Stimulated activated CD8-positive, alpha-beta memory T cell treated with anti-CD3 and anti-CD28 coated beads, Interleukin-4, amount 100 ng/mL, for 48 hours (primary cell): ENCODE measurements around the gene HOXD10.

Source experiments
- DNase-seq: peaks from one replicate; pipeline ENCODE4 v3.0.0-alpha.2; 2020

HOXD10 gene

DNA sequence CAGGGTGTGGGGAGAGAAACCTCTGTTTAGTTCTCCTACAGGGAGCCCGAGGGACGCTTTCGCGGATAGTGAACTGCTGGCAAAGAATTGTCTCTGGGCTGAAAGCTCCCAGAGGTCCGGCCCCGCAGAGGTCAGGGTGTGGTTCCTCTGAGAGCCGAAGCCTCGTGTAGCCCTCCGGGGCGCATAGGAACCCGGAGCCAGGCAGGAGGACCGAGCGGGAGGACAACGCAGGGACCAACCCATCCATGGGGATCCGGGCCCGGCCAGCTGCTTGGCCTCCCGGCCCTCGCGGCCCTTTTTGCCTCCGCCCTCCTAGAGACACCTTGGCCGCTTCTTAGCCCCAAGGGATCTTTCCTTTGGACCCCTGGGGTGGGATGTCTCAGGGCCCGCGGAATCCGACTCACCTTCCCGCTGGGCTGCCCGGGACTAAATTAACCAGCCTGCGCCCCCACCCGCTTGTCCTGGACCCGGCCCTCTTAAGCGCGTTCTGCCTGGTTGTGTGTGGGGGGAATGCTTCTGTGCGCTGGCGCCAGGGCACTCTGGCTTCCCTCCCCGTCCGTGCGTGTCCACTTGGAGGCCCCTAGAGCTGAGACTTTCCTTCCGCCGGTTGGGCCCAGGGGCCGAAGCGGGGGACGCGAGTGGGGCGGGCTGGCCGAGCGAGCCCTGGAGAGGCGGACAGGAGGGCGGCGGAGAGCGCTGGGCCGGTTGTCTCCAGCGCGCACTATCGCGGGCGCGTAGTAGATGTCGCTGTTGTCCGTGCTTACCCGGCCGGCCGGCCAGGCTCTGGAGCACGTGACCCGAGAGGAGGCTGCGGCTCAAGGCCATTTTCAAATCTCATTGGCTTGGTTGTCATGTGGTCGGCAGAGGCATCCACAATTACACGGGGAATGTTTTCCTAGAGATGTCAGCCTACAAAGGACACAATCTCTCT is at the start of gene HOXD10:
Gene HOXD10, plus strand, starts transcription at position 896 of the 931 bp plus-strand sequence. CDS start 56 bp downstream, outside the sequence.
- no peak for DNase-seq

DNA sequence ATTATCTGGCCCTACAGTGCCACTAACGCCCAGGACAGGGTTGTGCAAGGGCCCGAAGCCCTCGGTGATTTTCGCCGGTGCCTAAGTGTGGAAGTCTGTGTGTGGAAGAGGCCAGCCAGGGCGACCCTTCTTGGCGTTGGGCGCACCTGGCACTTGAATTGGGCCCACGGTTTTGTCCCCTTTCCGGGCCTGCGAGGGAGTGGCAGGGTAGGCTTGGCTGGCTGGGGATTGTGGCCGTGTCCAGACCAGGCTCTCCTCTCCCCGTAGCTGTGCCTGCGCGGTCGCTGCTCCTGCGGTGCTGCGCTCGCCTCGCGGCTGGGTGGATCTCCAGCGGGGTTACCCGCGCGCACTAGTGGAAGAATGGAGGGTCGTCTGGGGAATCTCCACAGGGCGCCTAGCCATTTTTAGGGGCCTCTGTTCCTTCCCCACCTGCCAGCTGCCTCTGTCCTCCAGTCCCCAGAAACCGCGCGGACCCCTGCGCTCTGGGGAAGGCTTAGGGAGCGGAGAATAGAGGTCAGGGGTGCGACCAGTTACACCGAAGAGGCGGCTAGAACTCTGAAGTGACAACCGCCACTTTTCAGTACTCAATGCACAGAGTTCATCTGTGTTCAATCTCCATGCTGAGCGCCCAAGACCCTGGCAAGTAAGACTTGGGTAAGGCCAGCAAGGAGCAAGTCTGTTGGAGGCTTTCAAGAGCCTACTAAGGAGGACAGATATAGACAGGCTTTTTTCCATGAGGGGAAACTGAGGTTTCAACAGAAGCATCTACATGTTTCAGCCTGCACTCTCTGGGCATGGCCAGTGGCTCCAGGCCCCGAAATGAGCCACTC is 48.8 kb upstream of the HOXD10 start:
- no peak for DNase-seq

DNA sequence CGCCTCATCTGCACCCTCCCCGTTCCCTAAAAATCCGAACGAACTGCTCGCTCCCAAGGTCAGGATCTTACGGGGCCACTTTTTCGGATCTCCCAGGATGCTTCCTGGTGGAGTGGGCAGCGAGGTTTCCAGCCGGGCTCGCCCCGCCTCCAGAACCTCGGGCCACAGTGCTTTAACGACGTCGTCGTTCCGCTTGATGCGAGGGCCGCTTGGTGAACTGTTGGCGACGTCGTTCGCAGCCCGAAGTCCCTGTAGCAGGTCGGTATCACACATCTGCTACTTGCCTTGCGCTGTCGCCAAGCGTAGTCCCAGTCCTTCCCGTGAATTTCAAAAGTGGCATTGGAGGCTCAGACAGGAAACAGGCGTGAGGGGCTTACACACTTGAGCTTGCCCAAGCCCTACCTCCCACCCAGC is 48.2 kb upstream of the HOXD10 start:
- DNase-seq, result no peak

DNA sequence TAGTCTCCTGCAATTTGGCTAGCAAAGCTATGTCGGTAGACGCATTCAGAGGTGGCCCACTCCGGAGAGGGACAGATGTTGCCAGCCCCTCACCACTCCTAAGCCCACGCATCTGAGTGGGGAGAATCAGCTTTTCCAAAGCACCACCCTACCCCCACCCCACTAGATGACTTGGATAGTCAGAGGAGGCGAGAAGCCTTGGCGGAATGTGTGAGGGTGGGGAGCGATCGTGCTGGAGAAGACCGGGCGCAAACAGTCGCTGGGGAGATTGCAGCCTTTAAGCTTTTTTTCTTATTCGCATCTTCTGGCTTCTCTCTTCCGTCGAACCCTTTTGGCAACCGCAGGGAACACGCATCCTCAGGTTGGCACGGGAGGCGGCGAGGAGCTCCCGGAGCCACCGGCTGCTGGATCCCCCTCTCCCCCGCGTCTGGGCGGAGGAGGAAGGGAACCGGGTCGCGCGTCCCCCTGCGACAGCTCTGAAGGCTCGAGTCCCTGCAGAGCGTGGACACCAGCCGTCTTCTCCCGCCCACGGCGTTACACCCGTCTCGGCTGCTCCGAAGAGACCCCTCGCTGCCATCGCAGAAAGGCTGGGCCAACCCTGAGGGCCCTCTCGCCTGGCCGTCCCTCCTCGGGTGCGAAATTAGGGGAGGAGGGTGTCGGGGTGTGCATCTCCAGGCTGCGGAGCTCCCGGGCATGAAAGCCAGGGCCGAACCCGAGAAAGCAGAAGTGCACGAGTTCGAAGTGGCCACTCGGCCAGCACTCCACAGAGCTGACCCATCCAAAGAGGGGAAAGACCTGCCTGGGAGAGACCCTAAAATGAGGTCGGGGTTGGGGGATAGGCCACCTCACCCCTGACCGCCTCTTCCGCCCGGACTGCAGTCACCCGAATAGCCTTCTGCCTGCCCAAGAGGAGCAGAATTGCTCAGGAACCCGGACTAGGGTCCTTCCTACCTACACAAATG is 45.0 kb upstream of the HOXD10 start:
- no peak for DNase-seq

DNA sequence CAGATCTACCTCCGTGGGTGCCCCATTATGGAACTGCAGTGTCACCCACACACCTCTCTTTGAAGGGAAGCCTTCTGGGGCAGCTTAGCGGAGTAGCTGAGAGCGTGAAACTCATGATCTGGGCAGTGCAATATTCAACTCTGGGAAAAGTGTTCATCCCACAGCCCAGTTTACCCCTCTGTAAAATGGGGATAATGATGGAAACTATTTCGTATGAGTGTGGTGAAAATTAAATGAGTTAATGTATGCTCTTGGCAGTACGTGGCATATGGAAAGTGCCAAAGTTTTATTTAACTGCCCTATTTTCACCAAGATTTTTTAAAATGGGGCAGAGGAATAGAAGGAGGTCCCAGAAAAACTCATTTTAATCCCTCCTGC is 44.3 kb upstream of the HOXD10 start:
- DNase-seq, result no peak

DNA sequence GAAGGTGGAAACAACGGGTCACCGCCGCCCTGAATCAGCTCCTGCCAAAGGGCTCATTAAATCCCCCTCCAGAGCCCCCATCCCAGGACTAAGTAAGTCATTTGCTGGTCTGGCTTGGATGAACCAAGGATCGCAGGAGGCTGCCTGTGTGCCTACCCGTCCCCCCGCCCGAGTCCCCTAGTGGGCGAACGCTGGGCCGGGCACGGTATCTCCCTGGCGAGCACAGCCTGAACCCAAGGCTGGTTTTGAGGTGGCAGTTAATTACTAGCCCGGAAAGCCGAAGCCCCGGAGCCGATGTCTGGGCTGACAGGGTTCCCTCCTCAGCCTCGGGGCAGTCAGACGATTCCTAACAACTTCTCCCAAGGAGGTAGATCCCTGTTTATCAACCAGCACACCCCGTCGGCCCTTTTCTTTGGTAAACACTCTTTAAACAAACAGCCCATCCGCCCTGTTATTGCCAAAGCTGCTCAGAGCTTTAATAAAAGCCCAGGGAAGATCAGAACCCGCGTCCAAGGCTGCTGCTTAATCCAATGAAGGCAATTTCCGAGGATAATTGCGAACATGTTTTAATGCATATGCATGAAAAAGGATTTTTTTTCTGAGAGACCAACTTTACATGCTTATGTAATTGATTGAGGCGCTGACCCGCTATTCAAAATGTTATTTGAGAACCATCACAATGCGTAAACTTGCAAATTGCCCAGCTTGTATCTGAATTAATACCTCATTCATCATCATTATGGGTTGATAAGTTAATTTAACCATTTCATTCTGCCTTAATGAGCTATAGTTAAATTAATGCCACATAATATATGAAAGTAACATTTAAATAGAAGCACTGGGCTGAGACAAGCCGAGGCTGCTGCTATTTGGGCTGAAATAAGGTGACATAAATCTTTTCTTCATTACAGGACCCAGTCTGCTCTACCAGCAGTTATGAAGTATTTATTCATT is 43.4 kb upstream of the HOXD10 start:
- no peak for DNase-seq

DNA sequence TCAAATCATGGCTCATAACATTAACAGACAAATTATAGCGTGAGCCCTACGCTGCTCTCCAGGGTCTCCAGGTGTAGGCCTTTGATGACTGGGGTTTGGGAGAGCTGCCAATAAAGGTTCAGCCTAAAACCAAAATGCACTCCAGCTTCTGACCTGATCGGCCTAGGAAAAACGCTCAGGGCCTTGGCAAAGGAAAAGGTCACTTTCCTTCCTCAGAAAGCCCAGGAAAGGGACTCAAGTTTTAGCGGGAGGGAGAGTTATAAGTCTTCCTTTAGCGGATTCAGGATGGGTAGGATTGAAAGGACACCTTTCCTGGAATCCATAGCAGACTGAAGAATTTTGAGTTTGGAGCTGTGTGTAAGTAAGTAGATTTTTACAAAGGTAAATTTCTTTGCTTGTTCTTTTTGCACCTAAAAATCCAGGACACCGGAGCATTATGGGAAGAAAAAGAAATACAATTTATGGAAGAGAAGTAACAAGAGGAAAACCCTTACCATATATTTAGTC is 41.6 kb upstream of the HOXD10 start:
- no peak for DNase-seq

DNA sequence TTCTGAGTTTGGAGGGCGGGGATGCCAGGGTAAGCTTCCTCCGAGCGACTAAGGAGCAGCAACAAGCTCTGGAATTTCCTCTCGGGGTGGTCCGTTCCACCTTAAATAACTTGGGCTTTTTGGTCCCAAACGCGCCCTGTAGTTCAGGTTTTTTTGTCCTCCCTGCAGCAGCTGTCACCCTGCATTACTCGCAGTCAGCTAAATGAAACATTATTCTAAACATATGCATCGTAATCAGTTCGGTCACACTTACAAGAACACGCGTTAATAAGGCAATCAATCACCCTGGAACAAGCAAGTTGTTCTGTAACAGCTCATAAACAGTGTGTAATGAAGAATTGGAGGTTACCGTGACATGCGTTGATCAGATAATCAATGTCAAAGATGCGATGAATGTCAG is 41.1 kb upstream of the HOXD10 start:
- no peak for DNase-seq

DNA sequence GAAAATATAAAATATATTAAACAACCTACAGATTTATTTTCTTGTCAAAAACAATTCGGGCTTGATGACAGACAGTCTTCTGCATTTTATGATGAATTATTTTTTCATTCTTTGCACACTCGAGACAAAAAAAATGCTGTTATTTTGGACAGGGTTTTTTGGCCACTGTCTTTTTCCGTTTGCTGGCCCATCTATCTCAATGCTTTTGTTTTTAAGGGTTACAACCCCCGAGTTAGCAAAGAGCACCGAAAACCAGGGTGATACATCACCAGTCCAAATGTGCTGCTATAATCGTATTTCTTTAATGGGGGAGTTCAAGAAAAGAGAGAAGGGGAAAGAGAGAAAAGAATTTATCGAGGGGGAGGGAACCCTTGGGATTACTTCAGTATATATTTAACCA is 40.5 kb upstream of the HOXD10 start:
- no peak for DNase-seq

DNA sequence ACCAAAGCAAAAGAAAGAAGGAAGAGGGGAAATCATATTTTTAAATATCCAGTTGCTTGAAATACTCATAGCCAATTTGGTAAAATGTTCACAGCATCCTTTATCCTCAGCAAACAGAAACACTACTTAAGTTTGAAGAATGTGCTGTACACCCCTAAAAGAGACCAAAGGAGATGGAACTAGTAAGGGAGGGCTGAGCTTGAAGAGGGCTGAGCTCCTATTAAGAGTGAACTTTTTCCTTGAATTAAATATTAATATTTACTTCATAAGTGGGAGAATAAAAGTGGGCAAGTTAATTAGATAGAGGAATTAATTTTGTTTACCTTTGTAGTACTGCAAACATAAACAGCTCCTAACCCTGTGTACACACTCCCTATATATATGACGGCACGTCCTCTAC is 39.8 kb upstream of the HOXD10 start:
- DNase-seq, result no peak

DNA sequence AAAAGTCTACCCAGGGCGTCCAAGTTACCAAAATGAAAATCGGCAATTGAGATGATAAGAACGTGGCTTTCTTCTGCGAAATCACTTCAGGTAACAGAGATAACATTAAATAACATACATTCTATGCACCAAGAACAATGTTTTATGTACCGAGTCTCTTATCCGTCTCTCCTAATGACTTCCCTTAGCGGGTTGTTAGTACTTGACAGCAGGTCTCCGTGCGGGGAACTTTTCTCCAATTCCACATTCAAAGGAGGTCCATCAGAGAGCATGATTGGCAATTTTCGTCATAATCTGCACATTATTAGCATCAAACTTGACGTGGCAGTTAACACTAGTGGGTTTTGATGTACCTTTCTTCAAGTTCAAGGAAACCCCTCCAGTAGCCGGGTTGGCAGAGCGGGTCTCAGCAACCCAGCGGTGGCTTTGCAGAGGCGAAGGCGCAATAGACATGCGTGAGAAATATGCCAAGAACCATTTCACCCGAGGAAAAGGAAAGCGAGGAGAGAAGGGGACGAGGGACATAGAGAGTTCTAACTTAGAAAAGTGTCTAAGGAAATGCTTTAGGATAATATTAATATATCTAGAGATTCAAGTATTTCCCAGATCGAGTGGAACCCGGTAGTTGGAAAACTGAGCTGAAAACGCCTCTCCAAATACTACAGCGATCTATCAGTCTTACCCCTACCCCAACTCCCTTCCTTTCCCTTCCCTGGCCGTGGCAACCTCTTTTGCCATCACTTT is 37.9 kb upstream of the HOXD10 start:
- DNase-seq, result no peak

DNA sequence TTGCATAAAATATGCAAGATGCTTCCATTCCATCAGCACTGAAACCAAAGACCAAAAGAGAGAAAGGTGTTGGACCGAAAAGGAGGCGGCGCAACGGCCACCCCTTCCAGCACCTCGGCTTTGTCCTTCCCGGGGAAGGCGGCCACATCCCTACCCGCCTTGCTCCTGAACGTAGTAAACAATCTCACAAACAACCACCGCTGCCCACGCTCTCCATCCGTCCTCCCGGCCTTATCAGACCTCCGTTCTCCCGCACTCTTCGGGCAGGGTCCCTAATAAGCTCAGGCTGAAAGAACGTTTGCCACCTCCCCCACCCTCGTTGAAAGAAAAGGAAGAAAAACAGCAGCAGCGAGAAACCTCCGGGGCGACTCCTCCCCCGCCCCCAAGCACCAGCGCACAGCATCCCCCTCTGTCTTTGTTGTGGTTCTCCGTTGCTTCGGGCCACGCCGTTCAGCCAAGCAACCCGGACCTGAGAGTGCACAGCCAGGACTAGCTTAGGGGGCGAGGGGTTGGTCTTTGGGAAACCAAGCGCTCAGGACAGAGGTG is 37.2 kb upstream of the HOXD10 start:
- DNase-seq, result no peak

DNA sequence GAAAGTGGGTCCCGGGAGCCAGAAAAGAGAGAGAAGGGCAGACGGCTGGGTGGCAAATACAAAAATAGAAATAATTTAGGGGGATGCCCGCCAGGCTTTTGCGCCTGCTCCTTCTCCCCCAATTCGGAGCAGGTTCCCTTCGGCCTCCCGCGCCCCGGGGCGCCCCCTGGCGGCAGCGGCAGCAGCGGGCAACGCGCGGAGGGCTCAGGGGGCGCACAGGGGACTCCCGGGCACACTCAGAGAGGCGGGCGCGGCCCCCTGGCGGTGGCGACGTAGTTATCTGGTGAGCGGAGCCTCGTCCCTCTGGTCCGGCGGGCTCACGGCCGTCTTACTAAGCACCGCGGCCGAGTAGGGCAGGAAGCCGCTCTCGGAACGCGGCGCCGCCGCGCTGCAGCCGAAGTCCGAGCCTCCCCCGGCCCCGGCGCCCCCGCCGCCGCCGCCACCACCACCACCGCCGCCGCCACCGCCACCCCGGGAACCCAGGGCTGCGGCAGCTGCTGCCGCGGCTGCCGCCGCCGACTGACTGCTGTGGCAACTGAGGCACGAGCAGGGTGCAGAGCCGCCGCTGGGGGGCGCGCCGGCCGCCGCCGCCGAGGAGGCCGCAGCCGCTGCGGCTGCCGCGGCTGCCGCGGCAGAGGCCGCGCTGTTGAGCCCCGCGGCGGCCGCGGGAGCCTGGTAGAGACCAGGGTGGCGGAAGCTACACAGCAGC is 36.6 kb upstream of the HOXD10 start:
- peak; percentile 69 for DNase-seq

DNA sequence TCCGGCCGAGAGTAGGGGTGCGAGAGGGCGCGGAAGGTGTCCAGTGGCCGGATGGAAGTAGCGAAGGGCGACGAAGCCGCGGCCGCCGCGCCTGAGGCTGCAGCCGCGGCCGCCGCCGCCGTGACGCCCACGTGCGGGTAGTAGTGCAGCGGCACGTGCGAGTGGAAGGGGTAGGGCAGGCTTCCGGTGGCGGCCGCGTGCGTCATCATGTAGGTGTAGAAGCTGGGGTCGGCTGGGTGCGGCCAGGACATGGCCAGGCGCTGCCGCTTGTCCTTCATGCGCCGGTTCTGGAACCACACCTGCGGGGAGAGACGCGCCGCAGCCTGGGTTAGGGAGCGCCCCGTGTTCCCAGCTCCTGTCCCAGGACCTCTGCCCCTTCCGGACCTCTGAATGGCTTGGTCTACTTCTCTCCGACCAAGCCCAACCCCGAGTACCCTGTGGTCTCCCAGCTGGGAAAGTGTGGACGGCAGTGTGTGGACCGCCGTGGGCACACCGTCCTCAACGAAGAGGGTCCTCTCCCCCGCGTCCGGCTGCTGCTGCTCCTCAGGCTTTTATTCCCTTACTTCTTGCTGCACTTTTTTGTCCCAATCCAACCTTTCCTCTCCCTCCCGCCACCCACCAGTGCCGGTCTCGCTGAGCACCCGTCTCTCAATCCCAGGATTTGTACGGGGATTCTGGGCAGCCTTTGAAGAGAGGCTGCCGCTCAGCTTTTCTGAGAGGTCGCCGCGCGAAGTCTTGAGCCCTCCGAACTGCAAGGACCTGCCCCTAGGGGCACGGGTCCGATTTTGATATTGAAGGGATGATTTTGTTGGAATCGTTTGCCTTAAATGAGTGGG is 35.8 kb upstream of the HOXD10 start:
- DNase-seq, result no peak

DNA sequence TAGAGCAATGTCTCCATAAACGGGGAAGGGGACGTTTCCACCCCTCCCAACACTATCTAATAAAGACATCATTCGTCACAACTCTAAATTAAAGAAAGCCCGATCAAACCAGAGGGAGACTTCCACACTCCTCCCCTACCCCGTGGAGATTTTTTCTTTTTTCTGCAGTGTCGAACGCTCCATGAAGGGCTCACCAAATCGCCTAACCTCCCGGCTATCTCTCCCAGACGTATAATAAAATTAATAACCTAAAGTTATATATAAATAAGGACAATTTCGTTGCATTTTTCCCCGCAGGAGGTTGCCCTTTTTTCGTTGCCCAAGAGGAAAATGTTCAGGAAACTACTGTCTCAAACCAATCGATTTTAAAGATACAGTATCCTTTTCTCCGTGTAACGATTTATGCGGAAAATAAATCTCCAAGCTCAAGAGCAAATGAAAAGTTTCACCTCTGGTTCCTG is 35.2 kb upstream of the HOXD10 start:
- no peak for DNase-seq

DNA sequence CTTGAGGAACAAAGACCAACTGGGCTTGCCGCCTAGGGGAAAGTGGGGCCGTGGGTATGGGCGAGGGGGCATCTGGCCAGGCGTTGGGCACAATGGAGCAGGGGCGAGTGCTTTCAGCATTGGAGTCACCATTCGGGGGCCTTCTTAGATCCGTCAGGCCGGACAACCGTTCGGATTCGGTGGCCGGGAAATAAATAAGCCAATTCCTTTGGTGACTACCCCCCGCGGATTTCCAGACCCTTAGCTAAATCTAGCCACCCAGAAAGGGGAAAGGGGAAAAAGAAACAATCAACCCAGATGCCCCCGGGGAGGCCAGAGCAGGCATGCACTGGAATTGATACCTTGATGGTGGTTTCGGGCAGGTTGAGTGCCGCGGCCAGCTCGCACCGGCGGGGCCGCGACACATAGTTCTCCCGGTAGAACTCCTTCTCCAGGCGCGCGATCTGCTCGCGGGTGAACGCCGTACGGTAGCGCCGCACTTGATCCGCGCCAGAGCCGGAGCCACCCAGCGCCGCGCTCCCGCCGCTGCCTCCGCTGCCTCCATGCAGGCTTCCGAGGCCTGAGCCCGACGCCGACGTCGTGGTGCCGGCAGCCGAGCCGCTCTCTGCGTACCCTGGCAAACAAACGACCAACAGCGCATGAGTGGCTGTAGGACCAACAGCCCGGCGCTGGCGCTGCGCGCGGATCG is 34.6 kb upstream of the HOXD10 start:
- DNase-seq, result no peak

DNA sequence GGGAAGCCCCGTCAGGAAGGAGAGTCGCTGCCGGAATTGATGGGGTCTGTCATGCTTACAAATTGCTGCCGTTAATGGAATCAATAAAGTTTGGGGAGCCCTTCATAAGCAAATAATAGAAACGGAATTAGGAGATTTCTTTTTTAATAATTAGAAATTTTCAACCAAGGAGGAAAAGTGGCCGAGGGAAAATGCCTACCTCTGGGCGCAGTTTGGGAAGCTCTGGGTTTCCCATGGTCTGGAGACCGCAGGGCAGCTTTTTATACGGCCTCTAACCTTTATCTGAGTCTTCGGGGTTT is 34.1 kb upstream of the HOXD10 start:
- DNase-seq, result no peak
